SK-N-MC (cell line): Measurements from ENCODE around the gene PAPOLB.

ENCODE experiments used
- EZH2 ChIP-seq: fragments of 200-600 bp; sonication (generic); IDR thresholded peaks from one replicate; pipeline ENCODE4 v1.6.1; 2017; ENCODE audit warnings: antibody characterized with exemption
- FOXP2 ChIP-seq: optimal IDR thresholded peaks from 2 replicates; pipeline ENCODE3; 2011; ENCODE audit warnings: mild to moderate bottlenecking, moderate library complexity; ENCODE audit not compliant: insufficient read depth; ENCODE audit errors: extremely low read length, control extremely low read depth
- POLR2AphosphoS5 ChIP-seq: IDR thresholded peaks from 2 replicates; pipeline ENCODE4 v1.6.1; 2012; ENCODE audit warnings: mild to moderate bottlenecking, low read depth, low read length, borderline replicate concordance

DNA sequence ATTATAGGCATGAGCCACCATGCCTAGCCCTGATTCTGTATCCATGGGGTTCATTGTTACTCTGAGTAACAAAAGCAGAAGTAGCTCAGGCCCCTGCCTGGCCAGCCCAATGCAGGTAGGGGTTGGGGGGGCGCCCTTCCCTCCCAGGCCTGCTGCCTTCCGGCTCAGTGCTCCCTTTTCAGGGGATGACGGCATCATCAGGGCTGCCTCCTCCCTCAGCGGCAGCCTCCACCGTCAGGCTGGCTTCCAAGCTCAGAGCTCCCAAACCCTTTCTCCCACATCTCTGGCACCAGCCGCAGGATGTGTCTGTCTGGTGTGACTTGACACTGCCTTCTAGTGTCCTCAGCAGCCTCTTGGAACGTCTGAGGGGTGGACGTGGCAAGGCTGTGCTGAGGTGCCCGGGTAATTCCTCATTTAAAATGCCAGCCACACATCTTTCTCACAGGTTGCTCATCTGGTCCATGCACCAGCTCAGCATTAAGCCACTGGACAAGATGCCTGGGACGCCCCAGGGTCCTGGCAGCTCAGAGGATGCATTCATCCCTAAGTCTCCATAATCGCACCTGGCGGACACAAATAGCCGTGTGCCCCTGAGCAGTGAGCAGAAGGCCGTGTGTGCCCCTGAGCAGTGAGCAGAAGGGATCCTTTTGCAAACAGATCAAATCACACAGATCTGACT lies 38.2 kb downstream of the PAPOLB start:
- TF ChIP-seq POLR2AphosphoS5 (no peak), EZH2 (no peak), FOXP2 (no peak)
